ENCODE data around the gene TGFB2. TPM values are rescaled to one million over a fixed set of nuclear protein-coding genes. Genes with fewer than 3 reads are reported as not detected.

Gene TGFB2
- polyA plus RNA-seq, 1 donor from 2014 or later = 0.10 TPM

DNA sequence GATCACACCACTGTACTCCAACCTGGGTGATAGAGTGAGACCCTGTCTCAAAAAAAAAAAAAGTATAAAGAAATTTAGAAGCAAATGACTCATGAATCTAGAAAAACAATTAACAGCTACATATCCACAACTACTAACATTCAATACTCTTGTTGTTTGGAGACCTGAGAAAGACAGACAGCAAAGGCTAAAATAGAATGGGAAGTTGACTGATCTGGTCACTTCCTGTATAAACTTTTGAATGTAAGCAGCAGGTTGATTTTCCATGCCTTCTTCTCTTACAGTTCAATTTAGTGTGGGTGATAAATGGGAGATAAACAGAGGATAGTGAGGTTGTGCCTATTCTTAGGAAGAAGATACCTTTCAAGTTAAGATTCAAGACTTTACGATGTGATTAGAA lies 85.2 kb downstream of the TGFB2 start:
- TF ChIP-seq TAF1 (IDR thresholded peaks at IDR 0.05; ENCODE audit: low read depth) = no peak
- no peak for TF ChIP-seq SMC3 (conservative IDR thresholded peaks at IDR 0.05; ENCODE audit: poor library complexity)
- TF ChIP-seq MXI1 (conservative IDR thresholded peaks at IDR 0.05; ENCODE audit: poor library complexity, severe bottlenecking) = no peak
- TF ChIP-seq RAD21 (conservative IDR thresholded peaks at IDR 0.05) = no peak
- no peak for TF ChIP-seq CTCF (IDR thresholded peaks at IDR 0.05; ENCODE audit: poor library complexity, severe bottlenecking)
- TF ChIP-seq POLR2AphosphoS5 (IDR thresholded peaks at IDR 0.05) = no peak
- no peak for TF ChIP-seq EP300 (conservative IDR thresholded peaks at IDR 0.05; ENCODE audit: poor library complexity, severe bottlenecking)
- TF ChIP-seq EZH2 (IDR thresholded peaks at IDR 0.05; ENCODE audit: borderline replicate concordance, insufficient read depth, low read length, poor library complexity, severe bottlenecking) = no peak
- TF ChIP-seq, protein P1, sequence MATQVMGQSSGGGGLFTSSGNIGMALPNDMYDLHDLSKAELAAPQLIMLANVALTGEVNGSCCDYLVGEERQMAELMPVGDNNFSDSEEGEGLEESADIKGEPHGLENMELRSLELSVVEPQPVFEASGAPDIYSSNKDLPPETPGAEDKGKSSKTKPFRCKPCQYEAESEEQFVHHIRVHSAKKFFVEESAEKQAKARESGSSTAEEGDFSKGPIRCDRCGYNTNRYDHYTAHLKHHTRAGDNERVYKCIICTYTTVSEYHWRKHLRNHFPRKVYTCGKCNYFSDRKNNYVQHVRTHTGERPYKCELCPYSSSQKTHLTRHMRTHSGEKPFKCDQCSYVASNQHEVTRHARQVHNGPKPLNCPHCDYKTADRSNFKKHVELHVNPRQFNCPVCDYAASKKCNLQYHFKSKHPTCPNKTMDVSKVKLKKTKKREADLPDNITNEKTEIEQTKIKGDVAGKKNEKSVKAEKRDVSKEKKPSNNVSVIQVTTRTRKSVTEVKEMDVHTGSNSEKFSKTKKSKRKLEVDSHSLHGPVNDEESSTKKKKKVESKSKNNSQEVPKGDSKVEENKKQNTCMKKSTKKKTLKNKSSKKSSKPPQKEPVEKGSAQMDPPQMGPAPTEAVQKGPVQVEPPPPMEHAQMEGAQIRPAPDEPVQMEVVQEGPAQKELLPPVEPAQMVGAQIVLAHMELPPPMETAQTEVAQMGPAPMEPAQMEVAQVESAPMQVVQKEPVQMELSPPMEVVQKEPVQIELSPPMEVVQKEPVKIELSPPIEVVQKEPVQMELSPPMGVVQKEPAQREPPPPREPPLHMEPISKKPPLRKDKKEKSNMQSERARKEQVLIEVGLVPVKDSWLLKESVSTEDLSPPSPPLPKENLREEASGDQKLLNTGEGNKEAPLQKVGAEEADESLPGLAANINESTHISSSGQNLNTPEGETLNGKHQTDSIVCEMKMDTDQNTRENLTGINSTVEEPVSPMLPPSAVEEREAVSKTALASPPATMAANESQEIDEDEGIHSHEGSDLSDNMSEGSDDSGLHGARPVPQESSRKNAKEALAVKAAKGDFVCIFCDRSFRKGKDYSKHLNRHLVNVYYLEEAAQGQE (IDR thresholded peaks at IDR 0.05; ENCODE audit: borderline replicate concordance) = no peak
- H3K27ac ChIP-seq (ENCODE audit: low read length) = no peak overlapping the region
- H3K9ac ChIP-seq (ENCODE audit: low read length) = no peak overlapping the region
- H2AFZ ChIP-seq (ENCODE audit: low read depth, low read length) = no peak overlapping the region
- no peaks in the 10 kb centered on the region for H3K36me3 ChIP-seq (ENCODE audit: insufficient read depth, low read length)
- no peaks in the 10 kb centered on the region for H3K79me2 ChIP-seq (replicated peaks; ENCODE audit: insufficient read depth, low read length)
- H3F3A ChIP-seq (ENCODE audit: insufficient read depth, low read length, poor library complexity, severe bottlenecking) = no peaks in the 10 kb centered on the region
- H3K27me3 ChIP-seq (ENCODE audit: insufficient read depth, low read depth, low read length) = no peaks in the 10 kb centered on the region
- H3K9me3 ChIP-seq (ENCODE audit: low read length) = no peaks in the 10 kb centered on the region
- no peak overlapping the region for H3K4me2 ChIP-seq (ENCODE audit: low read length)
- H4K20me1 ChIP-seq (ENCODE audit: insufficient read depth) = no peaks in the 10 kb centered on the region
- H3K4me3 ChIP-seq (ENCODE audit: low read length) = no peak overlapping the region
- no peaks in the 10 kb centered on the region for H3K9me2 ChIP-seq (ENCODE audit: insufficient read depth, low read length)

GRCh38 chr1:218430822-218431221 lies 85.7 kb downstream of the TGFB2 start:
- Histone ChIP-seq H3K4me3 (ENCODE audit: low read length) (no peak overlapping the region), H3K36me3 (ENCODE audit: insufficient read depth, low read length) (no peaks in the 10 kb centered on the region), H2AFZ (ENCODE audit: low read depth, low read length) (no peak overlapping the region), H3K9me3 (ENCODE audit: low read length) (no peaks in the 10 kb centered on the region), H3K9ac (ENCODE audit: low read length) (no peak overlapping the region), H4K20me1 (ENCODE audit: insufficient read depth) (no peaks in the 10 kb centered on the region), H3K79me2 (replicated peaks; ENCODE audit: insufficient read depth, low read length) (no peaks in the 10 kb centered on the region), H3K9me2 (ENCODE audit: insufficient read depth, low read length) (no peaks in the 10 kb centered on the region), H3K4me2 (ENCODE audit: low read length) (no peak overlapping the region), H3F3A (ENCODE audit: insufficient read depth, low read length, poor library complexity, severe bottlenecking) (no peaks in the 10 kb centered on the region), H3K27ac (ENCODE audit: low read length) (no peak overlapping the region), H3K27me3 (ENCODE audit: insufficient read depth, low read depth, low read length) (no peaks in the 10 kb centered on the region)
- TF ChIP-seq, protein P1 (IDR thresholded peaks at IDR 0.05; ENCODE audit: borderline replicate concordance) = no peak
- no peak for TF ChIP-seq MXI1 (conservative IDR thresholded peaks at IDR 0.05; ENCODE audit: poor library complexity, severe bottlenecking)
- TF ChIP-seq TAF1 (IDR thresholded peaks at IDR 0.05; ENCODE audit: low read depth) = no peak
- TF ChIP-seq POLR2AphosphoS5 (IDR thresholded peaks at IDR 0.05) = no peak
- TF ChIP-seq SMC3 (conservative IDR thresholded peaks at IDR 0.05; ENCODE audit: poor library complexity) = no peak
- TF ChIP-seq RAD21 (conservative IDR thresholded peaks at IDR 0.05) = no peak
- TF ChIP-seq EZH2 (IDR thresholded peaks at IDR 0.05; ENCODE audit: borderline replicate concordance, insufficient read depth, low read length, poor library complexity, severe bottlenecking) = no peak
- no peak for TF ChIP-seq CTCF (IDR thresholded peaks at IDR 0.05; ENCODE audit: poor library complexity, severe bottlenecking)
- TF ChIP-seq EP300 (conservative IDR thresholded peaks at IDR 0.05; ENCODE audit: poor library complexity, severe bottlenecking) = no peak

Data from neural cell (in vitro differentiated cells).